ENCODE data around the gene NFIC.

Gene NFIC

DNA sequence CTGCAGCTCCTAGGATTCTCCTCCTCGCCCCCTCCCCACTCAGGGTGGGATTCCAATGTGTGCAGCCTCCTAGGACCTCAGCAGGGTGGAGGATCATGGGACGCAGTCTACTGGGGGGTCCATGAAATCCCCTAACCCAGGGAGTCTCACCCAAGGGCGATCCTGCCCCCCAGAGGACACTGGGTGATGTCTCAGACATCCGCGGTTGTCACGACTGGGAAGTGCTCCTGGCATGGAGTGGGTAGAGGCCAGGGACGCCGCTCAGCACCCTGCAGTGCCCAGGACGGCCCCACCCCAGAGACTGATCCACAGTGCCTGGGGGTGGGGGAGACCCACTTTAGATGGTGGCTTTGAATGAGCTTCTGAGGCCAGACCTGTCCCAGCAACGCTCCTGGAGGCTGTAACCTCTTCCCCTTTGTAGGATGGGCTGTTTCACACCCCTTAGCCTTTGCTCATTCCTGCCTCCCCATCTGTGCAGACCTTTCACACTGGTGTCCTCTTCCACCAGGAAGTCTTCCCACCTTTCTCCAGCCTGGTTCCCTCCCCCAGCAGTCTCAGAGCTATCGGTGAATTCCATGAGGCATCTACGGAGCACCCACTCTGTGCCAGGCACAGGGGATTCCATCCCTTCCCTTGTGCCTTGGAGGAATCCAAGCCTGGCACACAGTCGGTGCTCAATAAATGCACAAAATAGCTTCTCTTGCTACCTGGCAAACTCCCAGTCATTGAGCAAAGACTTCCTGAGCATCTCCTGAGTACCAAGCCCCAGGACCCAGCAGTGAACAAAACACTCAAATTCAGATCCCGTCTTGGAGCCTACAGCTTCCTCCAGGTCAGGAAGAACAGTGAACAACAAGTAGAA is 103.5 kb downstream of the NFIC start:
- DNase-seq (ENCODE audit: low spot score) = no peak

DNA sequence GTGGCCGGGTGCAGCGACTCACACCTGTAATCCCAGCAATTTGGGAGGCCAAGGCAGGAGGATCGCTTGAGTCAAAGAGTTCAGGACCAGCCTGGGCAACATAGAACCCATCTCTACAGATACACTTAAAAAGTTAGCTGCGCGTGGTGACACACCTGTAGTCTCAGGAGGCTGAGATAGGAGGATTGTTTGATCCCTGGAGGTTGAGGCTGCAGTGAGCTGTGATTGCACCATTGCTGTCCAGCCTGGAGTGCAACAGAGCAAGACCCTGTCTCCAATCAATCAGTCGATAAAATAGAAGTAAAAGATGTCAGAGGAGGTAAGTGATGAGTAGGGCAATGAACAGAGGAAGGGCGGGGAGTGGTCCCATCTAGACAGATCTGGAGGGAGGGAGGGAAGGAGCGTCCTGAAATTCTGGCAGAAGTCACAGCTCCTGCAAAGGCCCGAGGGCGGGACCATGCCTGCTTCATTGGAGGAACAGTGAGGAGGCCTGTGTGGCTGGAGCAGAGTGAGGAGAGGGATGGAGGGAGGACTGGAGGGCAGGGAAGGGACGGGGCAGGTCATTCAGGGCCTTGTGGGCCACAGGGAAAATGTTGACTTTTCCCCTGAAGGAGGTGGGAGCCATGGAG is 104.2 kb downstream of the NFIC start:
- no peak for DNase-seq (ENCODE audit: low spot score)

DNA sequence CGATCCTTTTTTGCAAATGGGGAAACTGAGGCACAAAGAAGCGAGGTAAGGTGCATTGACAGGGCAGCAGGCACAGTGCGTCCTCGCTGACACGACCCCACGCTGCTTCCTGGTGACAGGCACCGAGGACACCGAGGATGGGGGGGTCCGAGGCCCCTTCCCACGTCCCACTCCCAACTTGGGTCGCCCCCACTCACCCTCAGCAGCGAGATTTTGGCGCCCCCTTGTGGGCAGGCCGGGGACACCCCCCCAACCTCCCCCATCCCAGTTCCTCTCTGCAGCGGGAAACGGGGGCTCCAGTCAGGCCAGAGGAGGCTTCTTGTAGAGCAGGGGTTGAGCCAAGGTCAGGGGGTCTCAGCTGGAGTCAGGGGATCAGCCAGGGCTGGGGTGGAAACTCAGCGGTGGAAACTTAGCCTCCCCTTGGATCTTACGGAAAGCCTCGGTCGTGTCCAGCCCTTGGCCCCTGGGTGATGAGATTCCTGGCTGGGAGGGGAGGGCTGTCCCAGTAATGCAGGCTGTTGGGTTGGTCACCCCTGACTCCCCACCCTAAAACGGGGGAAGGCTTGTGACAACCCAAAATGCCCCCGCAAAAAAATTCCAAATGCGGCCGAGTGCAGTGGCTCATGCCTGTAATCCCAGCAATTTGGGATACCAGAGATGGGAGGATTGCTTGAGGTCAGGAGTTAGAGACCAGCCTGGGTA is 105.7 kb downstream of the NFIC start:
- DNase-seq (ENCODE audit: low spot score) = no peak

DNA sequence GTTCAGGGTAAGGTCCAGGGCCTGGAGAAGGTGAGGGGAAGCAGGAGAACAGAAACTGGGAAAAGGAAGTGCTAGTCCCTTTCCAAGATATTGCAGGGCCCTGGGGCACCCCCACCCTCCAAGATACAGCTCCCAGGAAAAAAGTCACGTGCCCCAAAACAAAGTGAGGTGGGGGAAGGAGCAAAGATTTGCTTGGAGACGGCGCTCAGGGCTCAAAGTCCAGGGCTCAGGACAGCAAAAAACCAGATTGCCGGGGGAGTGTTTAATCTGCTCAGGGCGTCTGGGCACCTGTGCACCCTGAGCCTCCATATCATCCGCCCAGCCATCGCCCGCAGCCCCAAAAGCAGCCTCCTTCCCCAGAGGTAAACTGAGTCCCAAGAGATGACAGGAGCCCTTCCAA is 107.6 kb downstream of the NFIC start:
- no peak for DNase-seq (ENCODE audit: low spot score)

DNA sequence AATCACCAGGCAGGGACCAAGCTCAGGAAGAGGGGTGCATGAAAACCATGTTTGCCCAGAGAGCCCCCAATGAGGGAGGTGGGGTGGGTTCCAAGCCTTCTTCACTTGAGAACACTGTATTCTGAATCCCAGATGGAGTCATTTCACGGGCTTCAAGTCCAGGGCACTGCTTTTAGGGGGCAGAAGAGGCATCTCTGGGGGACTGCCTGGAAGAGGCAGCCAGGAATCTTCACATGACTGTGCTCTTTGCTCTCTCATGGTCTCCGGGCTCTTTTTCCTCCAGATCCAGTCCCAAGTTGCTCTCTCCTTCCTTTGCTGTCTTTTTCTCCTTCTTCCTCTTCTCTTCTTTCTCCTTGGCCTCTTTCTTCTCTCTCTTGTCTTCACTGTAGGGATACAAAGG is 108.2 kb downstream of the NFIC start:
- no peak for DNase-seq (ENCODE audit: low spot score)

DNA sequence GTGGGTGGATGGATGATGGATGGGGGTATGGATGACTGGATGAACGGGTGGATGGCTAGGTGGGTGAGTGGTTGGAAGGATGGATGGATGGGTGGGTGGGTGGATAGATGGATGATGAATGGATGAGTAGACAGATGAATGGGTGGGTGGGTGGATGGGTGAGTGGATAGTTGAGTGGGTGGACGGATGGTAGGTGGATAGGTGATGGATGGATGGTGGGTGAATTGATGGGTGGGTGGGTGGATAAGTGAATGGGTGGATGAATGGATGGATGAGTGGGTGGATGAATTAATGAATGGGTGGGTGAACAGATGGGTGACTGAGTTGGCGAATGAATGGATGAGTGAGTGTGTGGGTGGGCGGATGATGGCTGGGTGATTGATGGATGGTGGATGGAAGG is 109.1 kb downstream of the NFIC start:
- DNase-seq (ENCODE audit: low spot score) = no peak

DNA sequence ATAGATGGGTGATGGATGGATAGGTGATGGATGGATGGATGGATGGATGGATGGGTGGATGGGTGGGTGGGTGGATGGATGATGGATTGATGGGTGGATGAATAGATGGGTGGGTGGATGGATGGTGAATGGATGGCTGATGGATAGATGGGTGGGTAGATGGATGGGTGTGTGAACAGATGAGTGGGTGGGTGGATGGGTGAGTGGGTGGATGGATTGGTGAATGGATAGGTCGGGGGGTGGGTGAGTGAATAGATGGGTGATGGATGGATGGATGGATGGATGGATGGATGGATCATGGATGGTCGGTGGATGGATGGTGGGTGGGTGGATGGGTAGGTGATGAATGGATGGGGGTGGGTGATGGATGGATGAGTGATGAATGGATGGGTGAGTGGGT is 110.4 kb downstream of the NFIC start:
- no peak for DNase-seq (ENCODE audit: low spot score)

DNA sequence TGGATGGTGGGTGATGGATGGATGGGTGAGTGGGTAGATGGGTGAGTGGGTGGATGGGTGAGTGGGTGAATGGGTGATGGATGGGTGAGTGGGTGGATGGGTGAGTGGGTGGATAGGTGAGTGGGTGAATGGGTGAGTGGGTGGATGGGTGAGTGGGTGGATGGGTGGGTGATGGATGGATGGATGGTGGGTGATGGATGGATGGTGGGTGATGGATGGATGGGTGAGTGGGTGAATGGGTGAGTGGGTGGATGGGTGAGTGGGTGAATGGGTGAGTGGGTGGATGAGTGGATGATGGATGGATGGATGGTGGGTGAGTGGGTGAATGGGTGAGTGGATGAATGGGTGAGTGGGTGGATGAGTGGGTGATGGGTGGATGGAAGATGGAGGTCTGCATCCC is 111.1 kb downstream of the NFIC start:
- no peak for DNase-seq (ENCODE audit: low spot score)

DNA sequence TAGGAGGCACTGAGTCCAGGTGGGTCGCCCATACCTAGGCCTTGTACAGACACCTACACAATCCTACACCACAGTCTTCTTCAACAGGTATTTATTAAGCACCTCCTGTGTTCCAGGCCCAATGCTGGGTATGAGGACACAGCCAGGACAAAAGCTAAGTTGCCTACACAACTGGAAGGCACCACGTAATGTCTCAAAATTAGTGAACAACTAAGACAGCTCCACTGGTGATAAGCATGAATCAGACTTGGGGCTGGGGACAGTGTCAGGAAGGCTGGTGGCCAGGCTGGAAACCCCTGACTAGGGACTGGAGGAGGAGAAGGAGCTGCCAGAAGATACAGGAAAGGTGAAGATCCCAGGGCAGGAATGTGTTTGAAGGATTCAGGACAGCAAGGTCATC is 111.6 kb downstream of the NFIC start:
- no peak for DNase-seq (ENCODE audit: low spot score)

DNA sequence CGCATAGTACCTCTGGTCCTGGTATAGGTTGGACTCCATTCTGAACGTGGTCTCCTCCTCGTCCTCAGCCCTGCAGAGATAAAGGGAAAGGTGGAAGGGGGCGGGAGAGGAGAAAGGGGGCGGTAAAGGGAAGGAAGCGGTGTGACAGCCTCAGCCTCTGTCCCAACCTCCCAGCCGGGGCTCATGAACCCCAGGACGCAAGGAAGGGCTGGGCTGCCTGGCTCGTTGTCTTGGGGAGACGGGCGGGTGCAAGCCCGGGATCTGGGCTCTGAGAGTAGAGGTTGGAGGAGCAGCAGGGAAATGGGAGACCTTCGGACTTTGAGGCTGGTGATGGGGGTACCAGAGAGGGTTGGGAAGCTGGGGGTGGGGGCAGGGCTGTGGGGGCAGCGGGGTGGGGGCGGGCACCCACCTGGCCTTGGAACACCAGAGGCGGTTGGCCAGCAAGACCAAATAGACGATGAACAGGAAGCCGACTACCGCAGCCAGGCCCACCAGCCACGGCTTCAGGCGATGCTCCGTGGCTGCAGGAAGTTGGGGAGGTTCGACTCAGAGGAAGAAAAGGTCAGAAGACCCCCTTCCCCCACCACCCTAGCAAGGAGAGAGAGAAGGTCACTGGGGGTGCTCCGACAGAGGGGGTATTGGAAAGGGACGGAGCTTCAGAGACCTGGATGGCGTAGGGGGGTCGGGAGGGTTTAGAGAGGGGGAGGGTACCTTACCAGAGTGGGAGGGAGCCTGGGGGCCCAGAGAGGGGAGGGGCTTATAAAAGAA is 112.2 kb downstream of the NFIC start:
- no peak for DNase-seq (ENCODE audit: low spot score)

DNA sequence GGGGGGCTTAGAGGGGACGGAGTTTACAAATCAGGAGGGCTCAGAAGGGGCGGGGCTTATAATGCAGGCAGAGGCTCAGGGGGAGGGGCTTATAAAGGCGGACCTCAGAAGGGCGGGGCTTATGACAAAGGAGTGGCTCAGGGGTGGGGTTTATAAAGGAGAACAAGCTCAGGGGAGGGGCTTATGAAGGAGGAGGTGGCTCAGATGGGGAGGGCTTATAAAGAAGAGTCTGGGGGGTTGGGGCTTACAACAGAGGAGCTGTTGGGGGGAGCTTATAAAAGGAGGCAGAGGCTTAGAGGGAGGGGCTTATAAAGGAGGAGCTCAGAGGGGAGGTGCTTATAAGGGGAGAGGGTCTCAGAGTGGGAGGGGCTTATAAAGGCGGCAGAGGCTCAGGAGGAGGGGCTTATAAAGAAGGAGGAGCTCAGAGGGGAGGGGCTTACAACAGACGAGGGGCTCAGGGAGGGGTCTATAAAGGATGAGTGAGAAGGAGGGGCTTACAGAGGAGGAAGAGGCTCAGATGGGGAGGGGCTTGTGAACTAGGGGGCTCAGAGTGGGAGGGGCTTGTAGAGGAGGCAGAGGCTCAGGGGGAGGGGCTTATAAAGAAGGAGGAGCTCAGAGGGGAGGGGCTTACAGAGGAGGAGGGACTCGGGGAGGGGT is 112.9 kb downstream of the NFIC start:
- DNase-seq (ENCODE audit: low spot score) = no peak

DNA sequence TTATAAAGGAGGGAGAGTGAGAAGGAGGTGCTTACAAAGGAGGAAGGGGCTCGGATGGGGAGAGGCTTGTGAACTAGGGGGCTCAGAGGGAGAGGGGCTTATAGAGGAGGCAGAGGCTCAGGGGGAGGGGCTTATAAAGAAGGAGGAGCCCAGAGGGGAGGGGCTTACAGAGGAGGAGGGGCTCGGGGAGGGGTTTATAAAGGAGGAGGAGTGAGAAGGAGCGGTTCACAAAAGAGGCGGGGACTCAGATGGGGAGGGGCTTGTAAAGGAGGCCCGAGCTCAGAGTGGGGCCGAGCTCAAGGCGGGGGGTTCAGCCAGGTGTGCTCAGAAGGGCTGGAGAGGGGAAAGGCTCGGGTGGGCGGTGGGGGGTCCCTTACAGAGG is 113.4 kb downstream of the NFIC start:
- no peak for DNase-seq (ENCODE audit: low spot score)

DNA sequence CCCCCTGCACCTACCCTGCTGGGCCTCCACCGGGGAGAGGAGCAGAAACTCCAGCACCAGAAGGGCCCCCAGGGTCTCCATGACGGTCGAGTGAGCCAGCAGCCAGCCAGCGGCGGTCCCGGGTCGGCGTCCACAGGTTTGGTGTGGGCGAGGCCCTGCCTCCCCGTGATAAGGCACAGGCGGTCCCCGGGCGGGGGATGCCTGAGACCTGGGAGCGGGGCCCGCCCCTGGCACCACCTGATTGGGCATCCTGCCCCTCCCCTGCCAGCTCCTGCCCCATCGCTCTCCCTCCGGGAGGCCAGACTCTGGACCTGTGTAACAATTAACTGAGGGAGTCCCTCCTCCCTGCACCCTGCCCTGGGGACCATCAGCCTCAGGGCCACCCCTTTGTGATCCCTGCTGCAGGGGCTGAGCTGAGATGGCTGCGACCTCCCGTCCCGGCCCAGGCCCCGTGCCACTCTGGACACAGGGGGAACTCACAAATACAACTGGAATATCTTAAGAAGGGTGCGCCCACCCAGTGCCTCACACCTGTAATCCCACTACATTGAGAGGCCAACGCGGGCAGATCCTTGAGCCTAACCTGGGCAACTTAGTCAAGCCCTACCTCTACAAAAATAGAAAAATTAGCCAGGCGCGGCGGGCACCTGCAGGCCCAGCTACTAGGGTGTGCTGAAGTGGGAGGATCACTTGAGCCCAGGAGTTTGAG is 114.2 kb downstream of the NFIC start, which contains the start of gene SMIM24:
SMIM24 (minus strand) TSS at position 143 of the 709 bp plus-strand sequence; CDS start at position 81, 62 bp downstream.
- no peak for DNase-seq (ENCODE audit: low spot score)

DNA sequence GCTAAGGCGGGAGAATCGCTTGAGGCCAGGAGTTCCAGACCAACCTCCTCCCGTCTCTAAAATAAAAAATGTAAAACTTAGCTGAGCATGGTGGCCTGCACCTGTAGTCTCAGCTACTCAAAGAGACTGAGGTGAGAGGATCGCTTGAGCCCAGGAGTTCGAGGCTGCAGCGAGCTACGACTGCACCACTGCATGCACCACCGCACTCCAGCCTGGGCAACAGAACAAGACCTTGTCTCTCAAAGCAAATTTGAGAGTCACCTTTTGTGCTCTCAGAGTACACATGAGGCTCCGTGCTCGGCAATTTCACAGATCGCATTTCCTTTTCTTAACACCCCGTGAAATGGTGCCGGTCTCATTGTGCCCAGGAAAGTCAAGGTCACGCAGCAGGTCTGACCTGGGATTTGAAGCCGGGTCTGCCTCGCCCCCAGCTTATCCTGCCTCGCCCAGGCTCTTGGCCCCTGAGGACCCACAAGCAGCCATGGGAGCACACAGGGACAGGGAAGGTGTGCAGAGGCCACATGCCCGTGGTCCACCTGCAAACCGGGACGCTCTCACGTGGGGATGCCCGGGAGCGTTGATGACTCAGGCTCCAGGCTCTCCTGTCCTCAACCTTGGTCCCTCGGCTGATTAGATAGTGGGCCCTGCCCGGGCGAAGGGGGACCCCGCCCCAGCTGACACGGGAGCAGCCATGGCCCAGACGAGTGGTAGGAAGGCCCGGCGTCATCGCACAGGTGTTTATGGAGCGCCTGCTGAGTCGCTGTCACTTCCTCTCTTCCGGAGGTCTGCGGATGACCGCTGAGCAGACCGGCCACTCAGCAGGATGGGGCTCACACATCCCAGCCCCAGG is 115.1 kb downstream of the NFIC start:
- DNase-seq (ENCODE audit: low spot score) = no peak

DNA sequence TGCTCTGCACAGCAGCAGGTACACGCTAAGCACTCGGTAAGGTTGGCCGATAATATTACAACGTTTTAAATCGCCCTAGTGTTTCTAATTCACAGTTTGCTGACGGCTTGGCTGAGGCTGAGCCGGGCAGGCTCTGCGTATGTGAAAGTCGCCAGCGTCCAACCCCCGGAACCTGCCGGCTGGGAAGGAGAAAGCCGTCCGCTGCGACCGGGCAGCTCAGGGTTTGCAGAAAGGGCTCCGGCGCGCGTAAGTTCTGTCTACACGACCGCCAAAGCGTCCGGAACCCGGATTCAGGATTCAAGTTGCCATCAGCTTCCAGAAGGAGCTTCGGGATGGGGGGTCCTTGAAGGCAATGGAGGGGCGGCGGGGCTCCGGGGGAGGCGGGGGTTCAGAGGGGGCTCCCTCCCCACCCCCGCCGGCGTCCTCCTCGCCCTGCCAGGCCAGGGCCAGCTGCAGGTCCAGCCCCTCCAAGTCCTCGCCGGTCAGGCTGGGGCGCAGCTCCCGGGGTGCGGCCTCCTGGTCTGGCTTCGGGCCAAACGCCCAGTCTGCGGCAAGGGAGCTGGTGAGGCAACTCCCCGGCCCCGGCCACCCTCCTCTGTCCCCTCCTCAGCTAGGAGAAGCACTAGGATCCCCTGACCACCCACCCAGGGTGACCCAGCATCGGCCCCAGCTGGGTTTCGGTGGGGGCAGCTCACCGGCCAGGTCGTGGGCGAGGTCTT is 116.3 kb downstream of the NFIC start:
- DNase-seq (ENCODE audit: low spot score) = no peak

DNA sequence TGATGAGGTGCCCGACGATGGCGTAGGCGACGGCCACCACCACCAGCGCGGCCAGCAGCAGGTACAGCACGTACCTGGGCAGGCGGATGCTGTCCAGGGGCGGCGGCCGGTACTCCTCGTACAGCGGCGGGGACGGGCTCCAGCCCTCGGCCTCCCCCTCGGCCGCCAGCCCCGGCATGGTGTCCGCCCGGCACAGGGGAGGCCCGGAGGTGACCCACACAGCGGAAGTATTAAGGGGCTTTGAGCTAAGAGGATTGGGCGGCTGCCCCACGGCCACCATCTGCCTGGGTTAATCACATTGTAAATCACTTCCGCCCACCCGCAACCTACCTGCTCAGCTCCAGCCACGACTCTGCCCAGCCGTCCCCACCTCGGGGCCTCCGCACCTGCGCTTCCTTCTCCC is 116.8 kb downstream of the NFIC start, which contains the start of gene SMIM44:
SMIM44 (minus strand) TSS at position 216 of the 403 bp plus-strand sequence; CDS start at position 178, 38 bp downstream.
- DNase-seq (ENCODE audit: low spot score) = no peak

DNA sequence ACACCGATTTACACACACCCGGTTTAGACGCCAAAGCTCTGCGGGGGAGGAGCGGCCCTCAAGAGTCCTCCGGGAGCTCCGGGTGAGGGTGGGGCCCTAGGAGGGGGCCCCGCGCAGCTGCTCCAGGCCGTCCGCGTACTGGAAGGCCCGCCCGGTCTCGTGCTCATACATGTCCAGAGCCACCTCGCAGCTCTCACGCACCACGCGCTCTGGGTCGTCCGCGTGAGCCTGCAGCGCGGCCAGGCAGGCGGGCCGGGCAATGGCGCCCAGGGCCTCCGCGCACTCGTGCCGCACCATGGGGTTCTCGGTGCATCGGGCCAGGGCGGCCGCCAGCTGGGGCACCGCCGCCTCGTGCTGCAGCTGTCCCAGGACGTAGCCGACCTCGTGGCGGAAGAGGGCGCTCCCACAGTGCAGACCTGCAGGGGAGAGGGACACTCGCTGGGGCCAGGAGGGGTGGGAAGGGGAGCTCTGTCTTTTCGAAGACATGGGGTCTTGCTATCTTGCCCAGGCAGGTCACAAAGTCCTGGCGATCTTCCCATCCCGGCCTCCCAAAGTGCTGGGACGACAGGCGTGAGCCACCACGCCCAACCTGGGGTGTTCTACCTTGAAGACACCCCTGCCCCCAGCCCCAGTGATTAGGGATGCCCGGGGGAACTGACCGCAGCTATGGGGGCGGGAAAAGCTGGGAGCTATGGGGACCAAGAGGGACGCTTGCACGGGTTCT is 125.2 kb downstream of the NFIC start:
- DNase-seq (ENCODE audit: low spot score) = no peak

DNA sequence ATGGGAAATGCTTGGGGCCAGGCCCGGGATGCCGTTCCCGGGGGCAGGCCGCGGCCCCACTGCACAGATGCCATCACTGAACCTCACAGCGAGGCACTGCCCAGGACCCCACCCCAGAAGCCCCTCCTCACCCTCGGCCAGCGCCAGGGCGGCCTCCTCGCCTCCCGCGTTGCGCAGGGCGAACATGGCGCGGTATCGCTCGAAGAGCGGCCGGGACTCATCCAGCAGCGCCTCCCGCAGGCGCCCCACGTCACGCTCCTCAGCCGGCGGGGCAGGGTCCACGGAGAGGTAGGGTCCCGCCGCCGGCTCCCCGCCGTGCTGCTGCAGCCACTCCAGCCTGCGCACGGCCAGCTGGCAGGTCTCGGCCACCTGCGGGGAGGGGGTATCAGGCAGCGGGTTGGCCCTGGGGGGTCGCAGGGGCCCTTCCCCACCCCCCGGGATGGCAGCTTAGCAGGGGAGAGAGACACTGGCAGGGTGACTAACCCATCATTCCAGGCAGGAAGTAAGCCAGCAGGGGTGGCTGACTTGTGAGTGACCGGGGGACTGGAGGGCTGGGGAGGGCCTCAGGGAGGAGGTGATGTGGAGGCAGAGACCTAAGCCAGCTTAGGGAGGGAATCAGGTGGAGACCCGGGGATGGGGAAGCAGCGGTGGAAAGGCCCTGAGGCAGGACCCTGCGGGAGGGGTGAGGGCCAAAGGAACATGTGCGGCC is 125.9 kb downstream of the NFIC start:
- DNase-seq (ENCODE audit: low spot score) = no peak
